Fibroblast of skin of left biceps (primary cell): ENCODE measurements around the gene ITPA.

Experiments used
- DNase-seq, 2 experiments: peaks; one replicate each; pipeline ENCODE4 v3.0.0-alpha.2; 2013; ENCODE audit warnings: low read depth in 2 of 2

ITPA gene

DNA sequence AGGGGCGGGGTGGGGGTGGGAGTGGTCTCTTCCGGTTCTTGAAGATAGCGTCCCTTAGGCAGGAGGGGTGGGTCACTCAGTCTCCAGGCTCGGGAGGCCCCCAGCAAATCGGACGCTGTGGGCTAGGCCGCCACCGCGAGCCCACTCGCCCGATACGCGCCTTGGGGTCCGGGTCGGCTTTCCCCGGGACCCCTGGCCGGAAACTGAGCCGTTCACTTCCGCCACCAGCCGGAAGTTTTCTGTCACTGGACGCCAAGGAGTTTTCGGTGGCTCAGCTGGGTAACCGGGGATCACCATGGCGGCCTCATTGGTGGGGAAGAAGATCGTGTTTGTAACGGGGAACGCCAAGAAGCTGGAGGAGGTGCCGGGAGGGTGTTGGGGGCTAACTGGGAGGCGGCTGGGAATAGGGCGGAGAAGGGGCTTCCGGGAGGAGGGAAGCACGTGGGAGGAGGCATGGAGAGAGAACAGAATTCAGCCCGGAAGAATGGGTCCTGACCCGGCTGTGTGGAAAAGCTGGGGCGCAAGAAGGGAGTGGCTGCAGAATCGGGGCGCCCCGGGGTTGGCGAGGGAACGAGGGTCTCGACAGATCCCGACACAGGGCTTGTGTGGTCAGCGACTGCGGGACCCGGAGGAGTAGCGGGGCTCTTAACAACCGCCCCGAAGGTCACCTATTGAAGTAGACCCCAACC lies at the start of gene ITPA:
Gene ITPA, plus strand, starts transcription at position 242 of the 689 bp plus-strand sequence. Its CDS starts 54 bp downstream, at position 296.
- DNase-seq, result no peak

DNA sequence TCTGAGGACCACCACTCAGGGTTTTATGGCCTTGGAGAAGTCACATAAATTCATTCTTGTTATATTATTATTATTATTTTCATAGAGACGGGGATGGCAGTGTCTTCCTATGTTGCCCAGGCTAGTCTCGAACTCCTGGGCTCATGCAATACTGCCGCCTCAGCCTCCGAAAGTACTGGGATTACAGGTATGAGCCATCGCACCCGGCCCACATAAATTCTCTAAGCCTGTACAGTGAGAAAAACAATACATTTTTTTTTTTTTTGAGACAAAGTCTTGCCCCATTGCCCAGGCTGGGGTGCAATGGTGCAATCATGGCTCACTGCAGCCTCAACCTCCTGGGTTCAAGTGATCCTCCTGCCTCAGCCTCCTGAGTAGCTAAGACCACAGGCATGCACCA lies 48.9 kb upstream of the ITPA start:
- no peak for DNase-seq

DNA sequence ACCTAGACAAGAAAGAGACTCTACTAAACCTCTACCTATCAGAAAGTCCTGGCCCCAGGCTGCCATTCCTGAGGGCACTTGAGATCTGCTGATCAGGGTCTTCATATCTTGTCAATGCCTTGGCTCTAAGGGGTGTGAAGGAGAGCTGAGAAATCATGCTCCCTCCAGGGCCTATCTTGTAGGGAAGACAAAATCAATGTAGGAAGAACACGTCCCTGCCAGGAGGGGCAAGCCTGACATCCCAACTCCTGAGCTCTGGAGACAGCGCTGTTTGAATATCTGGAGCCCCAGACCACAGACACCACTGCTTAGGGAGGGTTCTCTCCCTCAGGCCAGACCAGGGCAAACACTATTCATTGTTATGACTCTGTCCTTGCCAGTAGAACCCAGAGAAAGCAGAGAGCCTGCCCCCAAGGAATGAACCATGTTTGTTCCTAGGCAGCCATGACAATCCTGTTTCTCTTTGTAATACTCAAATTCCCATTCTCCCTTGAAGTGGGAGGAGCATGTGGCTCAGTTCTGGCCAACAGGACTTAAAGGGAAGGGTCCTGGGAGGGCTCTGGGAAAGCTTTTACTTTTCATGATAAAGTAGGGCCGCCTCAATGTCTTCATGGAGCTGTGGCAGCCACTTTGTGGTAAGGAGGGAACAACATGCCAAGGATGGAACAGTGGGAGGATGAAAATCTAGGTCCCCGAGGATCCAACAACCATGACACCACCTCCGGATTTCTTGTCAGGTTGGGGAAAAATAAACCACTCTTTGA lies 47.8 kb upstream of the ITPA start:
- DNase-seq, result no peak

DNA sequence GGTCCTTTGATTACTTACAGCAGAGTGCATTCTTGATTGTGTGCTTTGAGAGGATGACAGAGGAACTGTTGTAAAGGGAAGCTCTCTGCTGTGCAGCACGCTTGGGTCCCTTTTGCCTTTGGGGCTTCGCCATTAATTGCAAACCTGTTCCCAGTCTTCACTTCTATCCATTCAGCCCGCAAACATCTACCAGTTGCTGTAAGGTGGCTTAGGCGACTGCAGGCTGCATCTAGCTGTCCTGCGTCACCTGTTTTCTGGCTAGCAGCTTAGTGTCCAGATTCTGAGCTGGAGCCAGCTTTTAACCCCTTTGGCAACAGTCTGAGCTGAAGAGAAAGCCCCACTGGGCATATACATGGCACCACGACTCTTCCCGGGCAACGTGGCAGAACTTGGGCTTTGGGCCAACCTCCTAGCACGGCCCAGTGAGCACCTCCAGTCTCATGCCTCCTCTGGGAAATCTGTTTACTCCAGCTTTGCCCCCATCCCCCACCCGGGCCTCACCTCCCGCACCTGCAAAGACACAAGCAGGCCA lies 47.2 kb upstream of the ITPA start:
- no peak for DNase-seq

DNA sequence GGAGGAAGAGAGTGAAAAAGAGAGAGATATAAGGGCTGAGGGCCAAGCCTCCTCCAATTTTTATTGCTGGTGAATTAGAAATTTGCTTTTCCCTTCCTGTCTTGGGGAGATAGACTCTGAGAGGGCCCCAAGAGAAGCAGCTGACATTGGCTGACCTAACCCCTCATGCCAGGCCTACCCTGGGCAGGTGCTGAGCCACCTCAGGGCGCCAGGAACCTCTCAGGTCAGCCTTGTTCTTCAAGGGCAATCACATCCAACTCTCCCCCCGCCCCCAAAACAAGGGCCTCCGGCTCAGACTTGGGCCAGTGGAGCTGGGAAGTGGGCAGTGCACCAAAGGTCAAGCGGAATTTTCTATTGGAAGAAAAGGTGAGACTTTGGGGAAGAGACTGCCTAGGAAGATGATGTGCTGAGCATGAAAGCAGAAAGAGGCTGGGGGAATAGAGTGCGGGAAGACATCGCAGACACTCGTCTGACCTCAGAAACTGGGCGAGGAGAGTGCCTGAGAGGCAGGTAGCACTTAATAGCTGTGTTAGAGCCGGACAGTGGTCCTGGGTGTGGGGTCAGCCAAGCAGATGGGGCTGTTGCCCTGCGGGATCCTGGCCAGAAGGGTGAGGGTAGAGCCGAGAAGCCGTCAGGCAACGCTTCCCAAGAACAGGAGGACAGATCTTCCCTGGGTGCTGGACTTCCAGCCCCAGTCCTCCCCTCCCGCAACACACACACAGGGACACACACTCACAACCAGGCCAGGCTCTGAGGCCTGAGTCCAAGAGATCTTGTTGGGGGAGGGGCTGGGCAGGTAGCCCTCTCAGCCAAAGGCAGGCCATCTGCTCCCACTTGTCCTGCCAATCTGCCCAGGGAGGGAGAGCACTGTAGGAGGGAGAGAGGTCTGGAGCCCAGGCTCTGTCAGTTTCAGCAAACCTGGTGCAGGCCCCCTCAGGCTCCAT lies 45.9 kb upstream of the ITPA start:
- no peak for DNase-seq

DNA sequence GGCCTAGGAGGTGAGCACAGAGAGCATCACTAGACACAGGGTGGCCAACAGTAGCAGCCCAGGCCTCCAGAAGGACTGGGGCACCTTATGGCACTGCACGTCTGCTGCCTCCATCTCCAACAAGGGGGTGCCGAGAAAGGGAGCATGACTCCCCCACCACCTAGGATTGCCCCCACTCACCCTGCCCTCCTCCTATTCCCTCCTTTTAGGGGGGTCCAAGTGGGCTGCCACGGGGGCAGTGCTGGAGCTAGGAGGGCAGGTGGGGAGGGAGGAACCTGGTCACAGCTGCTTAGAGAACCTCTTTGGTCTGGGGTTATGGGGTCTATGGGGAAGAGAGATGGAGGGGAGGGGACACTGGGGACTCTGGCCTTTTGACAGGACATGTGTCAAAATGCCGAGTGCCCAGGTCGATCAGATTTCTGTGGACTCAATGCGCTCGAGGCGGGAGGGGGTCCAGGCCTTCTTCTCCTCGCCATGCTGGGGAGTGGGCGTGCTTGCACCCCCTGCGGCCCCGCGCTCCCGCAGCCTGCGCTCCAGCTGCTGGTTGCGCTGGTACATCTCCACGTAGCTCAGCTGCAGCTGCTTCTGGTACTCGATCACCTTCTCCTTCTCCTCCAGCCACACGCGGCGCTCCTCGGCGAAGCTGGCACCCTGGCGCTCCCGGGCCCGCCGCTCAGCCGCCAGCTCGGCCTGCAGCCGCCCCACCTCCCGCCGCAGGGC lies 45.1 kb upstream of the ITPA start:
- DNase-seq, result no peak

DNA sequence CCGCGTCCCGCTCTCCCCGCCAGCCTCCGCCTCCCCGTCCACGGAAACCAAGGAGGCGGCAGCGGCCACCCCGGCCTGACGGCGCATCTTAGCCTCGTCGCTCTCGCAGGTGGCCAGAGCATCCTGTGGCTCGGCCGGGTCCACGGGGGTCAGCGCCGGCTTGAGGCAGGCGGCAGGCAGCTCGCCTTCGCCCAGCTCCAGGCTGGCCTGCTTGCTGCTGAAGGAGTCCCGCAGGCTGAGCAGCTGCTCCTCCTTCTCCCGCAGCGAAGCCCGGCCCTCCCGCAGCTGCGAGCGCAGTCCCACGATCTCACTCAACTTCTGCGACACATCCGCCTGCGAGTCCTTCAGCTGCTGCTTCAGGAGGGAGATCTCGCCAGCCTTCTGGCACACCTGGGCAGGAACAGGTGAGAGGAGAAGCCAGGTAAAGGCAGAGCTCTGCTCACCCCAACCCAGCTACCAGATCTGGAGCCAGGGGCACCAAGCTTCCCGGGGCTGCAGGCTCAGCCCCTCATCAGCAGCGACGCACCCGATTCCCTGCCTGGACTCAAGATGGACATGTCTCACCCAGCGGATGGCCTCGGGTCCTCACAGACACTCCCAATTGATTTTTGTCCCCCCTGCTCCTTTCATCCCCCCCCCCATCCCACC lies 44.4 kb upstream of the ITPA start:
- no peak for DNase-seq

DNA sequence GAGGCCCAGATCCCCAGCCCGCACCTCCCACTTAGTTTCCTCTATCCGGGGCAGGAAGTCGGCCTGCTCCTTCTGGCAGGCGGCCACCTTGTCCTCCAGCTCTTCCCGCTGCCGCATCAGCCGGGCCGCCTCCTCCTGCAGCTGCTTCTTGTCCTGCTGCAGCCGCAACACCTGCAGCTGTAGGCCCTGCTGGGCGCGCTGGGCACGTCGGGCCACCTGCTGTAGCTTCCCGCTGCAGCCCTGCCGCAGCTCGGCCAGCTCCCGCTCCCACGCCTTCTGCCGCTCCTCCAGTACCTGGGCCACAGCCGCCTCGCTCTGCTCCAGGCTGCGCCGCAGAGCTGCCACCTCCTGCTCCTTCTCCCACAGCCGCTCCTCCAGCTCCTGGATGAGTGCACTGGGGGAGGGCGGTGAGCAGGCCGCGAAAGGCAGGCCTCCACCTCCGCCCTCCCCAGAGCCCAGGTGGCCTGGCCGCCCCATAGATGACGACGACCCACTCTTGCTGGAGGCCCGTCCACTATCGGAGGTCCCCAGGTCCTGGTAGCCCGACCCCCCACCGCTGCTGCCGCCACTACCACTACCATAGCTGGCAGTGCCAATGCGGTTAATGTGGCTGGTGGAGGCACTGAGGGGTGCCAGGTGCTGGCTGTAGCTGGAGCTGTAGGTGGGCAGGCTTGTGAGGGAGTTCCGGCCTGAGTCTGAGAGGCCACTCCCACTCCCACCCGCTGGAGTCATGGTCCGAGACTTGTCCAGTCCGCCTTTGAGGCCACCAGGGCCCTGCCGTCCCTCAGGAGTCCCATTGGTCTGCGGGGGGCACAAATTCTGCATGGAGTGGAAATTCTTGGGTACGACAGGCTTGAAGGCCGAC lies 43.6 kb upstream of the ITPA start:
- DNase-seq, result no peak

DNA sequence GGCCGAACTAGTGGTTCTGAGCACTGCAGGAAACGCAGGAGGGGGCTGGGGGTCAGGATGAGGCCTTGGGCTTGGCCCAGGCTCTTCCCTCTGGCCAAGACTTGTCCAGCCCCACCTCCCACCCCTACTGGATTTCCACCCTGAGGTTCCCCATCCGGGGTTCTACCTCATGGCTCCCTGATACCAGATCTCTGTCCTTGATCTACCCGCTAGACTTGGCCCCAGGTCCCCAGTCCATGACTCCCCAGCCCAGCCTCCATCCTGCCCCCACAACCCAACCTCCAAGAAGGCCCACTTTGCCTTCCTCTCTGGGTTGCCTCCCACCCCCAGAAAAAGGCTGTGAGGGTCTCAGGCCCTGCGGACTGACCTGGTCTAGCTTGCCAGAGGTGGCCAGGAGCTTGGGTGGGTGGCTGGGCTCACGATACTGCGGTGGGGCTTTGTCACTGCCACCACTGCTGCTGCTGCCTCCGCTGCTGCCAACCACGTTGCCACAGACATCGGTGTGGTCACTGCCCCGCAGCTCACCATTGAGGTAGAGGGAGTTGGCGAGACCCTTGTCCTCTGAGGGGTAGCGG lies 42.9 kb upstream of the ITPA start:
- DNase-seq, result no peak

DNA sequence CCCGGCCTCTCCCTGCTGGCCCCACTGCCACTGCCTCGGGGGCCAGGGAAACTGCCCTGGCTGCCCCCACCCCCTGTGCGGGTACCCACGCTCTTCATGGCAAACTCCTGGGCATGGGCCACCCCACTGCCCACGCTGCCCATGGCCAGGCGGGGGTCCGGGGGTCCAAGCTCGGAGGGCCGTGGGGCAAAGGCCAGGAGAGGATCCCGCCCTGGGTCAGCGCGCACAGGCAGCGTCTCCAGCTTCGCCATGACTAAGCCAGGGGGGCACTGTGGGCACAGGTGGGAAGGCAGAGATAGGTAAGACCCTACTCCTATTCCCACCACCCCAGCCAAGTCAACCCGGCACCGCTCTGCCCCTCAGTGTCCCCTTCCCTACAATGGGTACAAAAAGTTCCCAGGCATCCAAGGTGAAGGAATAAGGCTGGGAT lies 42.4 kb upstream of the ITPA start:
- DNase-seq, result no peak

DNA sequence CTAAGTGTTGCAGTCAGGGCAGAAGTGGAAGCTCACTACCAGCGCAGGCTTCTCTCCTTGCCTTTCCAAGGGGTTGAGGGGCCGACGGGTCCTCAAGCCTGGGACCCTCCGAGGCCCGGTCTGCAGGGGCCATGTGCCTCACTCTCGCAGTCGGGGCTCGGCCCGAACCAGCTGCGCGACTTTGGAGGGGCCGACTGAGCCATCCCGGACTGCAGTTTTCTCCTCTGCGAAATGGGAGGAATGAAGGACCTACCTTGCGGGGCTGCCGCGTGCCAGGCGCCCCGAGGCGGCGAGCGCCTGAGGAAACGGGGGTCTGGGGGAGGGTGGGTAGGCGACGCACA lies 41.6 kb upstream of the ITPA start:
- no peak for DNase-seq

DNA sequence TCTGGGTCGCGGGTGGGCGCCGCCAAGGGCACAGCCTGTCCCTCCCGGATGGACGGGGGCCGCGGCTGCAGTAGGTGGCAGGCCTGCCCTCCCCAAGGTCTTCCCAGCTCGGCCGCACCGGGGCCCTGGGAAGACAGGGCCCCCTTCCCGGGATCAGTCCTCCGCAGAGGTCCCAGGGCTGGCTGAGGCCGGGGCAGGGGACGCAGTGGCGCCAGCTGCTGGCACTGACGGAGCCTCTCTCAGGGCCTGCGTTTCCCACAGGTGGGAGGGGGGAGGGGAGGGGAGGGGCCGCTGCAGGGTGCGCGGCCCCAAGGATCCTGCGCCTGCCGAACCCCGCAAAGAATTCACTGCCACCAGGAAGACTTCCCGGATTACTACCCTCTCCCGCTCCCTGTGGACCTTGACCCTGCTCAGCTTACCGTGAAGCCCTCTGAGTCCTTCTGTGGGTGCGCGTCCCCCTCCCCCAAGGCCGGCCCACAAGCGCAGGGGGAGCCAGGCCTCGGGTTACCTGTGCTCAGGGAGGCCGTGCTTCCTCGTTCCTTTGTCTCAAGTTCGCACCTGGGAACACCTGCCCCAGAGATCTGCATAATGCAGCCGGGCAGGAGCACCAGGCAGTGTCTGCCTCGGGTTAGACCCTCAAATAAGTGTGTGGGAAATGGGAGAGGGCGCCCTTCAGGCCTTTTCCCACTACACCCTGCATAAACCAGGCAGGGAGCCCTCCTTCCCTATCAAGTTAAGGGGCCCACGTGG lies 41.0 kb upstream of the ITPA start:
- DNase-seq, result no peak

DNA sequence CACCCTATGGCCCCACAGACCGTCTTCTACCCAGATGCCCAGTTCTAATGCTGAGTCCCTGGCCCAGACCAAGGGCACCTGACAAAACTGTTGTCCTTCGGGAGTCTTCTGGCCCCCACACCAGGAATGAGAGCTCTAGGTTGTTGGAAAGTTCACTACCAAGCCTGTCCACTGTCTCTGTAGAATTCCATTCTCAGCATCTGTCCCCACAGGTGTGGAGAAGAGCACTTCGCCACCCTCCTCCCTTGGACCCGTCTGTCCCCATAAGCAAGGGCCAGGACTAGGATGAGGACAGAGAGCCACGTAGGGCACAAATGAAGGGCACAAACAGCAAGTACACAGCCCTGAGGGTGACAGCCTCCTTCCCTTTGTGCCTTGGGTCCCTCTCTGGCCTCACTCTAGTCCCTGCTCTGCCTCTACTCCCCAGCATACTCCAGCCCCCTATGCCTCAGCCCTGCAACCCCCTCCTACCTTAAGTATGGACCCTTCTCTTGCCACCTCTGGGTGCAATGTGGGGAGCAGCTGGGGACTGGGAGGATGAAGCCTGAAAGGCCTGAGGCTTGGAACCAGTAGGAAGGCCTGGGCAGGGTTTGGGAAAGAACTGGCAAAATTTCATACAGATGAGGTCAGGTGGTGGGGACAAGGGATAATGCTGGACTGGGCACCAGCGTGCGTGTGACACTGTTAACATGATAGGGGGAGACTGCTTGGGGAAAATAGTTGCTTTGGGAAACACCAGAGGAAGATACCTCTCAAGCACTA lies 40.3 kb upstream of the ITPA start:
- DNase-seq, result no peak

DNA sequence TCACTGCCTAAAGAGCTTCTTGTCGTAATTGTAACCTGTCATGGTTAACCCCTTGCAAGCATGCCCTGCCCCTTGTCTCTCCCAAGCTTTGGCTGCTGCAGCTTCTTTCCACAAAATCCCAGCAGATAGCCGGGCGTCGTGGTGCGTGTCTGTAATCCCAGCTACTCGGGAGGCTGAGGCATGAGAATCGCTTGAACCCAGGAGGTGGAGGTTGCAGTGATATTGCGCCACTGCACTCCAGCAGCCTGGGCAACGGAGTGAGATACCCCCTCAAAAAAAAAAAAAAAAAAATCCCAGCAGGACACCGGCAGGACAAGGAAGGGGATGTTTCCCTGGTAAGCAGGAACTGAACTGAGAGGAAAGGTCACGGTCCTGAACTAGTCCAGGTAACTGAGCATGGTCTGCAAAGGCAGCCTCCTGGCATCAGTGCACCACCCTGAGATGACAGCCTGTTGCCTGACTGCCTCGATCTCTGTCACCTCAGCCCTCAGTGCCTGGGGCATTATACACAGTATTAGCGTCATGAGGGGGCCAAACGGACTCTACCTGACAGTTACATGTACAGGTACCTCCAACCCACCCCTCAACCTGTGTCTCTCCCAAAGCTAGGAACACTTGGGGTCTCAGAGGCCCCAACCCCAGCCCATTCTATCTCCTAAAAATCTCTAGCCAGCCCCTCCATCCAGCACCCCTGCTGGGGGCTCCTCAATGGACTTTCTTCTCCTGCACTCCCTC lies 37.7 kb upstream of the ITPA start:
- no peak for DNase-seq

DNA sequence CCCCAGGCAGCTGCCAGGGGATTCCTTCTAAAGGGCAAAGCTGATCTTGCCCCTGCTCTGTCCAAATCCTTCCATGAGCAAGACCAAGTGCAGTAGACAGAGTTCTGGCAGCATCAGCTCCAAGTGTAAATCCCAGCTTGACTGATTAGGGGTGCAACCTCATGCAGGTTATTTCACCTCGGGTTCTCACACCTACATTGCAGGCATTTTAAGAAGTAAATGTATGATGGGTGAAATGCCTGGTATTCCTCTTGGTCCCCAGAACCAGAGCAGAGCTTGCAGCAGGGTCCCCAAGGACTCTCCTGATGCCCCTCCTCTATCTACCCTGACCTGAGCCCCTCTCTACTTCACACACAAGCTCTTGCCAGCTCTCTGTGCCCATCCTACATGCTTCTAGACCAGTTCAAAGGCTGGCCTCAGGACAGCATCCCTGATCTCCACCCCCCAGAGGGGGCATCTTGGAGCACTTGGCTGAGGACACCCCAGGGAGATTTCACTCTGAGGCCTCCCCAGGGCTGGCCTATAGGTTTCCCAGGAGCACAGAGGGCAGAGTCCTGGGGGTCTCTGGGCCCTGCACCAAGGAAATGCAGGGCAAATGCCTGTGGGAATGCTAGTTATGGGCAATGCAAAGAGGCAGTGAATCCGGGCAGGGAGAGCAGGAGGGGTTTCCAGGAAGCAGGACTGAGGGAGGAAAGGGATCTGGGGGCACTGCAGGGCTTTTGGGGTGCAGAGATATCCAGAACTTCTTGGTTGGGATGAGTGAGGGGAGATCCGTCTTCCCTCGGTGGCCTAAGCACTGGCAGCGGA lies 37.0 kb upstream of the ITPA start:
- DNase-seq, result no peak

DNA sequence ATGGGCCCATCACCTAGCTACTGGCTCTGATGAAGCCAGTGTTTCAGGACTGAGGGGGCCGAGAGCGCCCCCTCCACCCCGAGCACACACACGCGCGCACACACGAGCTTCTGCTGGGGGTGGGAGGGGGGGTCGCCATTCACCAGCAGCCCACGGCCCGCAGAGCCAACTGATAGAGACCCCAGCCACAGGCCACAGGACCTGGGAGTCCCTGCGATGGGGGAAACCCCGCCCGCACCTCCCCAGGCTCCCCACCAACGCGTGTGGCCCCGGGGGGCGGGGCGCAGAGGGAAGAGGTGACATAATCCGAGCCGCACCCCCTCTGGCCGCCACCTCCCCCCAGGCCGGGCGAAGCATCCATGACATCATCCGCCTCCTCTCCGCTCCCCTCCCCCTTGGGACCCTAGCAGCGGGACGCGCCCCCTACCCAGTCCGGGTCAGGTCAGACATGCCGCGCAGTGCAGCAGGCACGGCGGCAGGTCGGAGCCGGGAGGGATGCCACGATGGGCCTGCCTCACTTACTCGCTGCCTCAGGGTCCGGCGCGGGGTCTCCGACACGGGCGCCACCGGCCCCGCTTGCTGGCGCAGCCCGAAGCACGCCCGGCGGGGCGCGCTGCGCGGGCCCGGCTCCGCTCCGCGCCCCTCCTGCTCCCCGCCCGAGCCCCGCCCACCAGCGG lies 36.2 kb upstream of the ITPA start, which contains the start of gene LZTS3:
Gene LZTS3, minus strand, starts transcription at position 617 of the 677 bp plus-strand sequence. CDS start 6,386 bp downstream, outside the sequence.
- DNase-seq, result no peak
